T47D (cell line): Measurements from ENCODE around the gene BCL2L15.

ENCODE experiments used
- DNase-seq, 2 experiments: peaks; one replicate each; pipeline versions ENCODE4 v3.0.0 to v3.0.0-alpha.2; 2011 to 2012; ENCODE audit warnings: low read depth in 1 of 2, low spot score in 1 of 2
- JUND ChIP-seq: IDR thresholded peaks from 2 replicates; pipeline ENCODE4 v1.6.1; 2012; ENCODE audit warnings: low read depth
- in situ Hi-C: cut with HindIII; loops from 2 replicates; pipeline ENCODE4 v1.10.0; 2016; ENCODE audit warnings: low sequenced_read_pairs, low pct_unique_long_range_greater_than_20kb

The BCL2L15 gene

GRCh38 chr1:113887402-113888175, at the start of gene BCL2L15:
Gene BCL2L15 (minus strand): TSS chr1:113887581. CDS start chr1:113887375, 206 bp downstream.
- in situ Hi-C loops, result no loop called here
- DNase-seq, result no peak
- no peak for TF ChIP-seq JUND

GRCh38 chr1:113937146-113937545, 49.8 kb upstream of the BCL2L15 start:
- in situ Hi-C loops, result no loop called here
- TF ChIP-seq JUND, result no peak
- DNase-seq, result no peak

- in situ Hi-C loops, result no loop called here
- DNase-seq, result no peak
- TF ChIP-seq JUND, result no peak
Measured at GRCh38 chr1:113935970-113936369, 48.6 kb upstream of the BCL2L15 start.

GRCh38 chr1:113935176-113935575, 47.8 kb upstream of the BCL2L15 start:
- in situ Hi-C loops, result no loop called here
- no peak for DNase-seq
- TF ChIP-seq JUND, result no peak

- TF ChIP-seq JUND, result no peak
- in situ Hi-C loops, result no loop called here
- no peak for DNase-seq
Measured at GRCh38 chr1:113934511-113935055, 47.2 kb upstream of the BCL2L15 start.

GRCh38 chr1:113934006-113934405, 46.6 kb upstream of the BCL2L15 start:
- in situ Hi-C loops, result no loop called here
- no peak for TF ChIP-seq JUND
- no peak for DNase-seq

DNA sequence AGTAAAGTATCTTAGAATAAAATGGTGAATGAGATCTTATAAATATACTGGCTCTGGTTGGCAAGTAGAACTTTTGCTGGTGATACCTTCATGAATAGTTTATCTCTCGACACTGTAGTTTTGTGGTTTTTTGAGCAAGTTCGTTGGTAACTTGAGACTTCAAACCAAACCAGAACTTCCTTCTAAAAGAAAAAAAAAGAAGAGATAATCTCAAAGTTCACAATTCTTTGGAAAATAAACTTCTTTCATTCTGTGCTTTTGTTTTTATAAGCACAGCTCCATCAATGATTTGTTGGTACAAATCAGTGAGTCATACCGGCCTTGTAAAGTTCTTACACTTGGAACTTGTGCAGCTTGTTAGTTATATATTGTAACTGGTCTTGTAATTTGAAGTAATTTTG, 44.1 kb upstream of the BCL2L15 start:
- in situ Hi-C loops, result no loop called here
- TF ChIP-seq JUND, result no peak
- DNase-seq, result no peak

GRCh38 chr1:113930499-113931161, 43.2 kb upstream of the BCL2L15 start:
- DNase-seq, result peak in 1 of 2 experiments; percentile 29
- in situ Hi-C loops, result no loop called here
- no peak for TF ChIP-seq JUND

DNA sequence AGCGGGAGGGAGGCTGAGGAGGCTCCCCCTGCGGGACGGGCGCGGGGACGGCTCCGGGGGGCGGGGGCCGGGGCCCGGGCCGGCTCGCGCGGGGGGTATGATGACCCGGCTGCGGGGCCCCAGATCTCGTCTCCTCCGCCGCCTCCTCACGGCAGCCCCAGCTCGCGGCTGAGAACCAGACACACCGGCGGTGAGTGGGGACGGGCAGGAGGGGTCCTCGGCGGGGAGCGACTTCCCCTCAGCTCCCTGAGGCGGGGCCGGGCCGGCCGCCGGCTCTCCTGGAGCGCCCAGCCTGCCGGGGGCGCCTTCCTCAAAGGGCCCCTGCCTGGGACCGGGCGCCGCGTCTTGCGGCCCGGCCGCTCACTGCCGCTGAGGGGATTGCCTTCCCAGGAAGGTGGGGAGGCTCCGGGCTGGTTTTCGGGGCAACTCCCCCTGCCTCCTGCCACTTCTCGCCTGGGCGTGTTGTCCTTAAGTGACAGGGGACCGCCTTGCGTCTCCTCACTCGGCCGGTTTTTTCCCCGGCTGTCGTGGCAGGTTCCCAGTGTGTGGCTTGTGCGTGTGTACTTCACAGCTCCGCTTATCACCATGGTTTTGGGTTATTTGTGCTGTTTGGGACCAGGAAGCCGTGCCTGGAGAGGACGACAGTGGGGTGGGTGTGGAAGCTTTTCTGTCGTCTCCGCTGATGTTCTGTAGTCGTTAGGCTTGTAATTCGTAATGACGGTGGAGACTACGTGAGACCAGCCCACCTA, 42.5 kb upstream of the BCL2L15 start:
- DNase-seq, result peak; percentile 26 to 65
- in situ Hi-C loops, result no loop called here
- no peak for TF ChIP-seq JUND

- TF ChIP-seq JUND, result no peak
- peak; percentile 52 to 86 for DNase-seq
- in situ Hi-C loops, result no loop called here
Measured at GRCh38 chr1:113928941-113929749, 41.8 kb upstream of the BCL2L15 start, which contains the start of gene HIPK1. Gene HIPK1 (plus strand): TSS chr1:113929324.

DNA sequence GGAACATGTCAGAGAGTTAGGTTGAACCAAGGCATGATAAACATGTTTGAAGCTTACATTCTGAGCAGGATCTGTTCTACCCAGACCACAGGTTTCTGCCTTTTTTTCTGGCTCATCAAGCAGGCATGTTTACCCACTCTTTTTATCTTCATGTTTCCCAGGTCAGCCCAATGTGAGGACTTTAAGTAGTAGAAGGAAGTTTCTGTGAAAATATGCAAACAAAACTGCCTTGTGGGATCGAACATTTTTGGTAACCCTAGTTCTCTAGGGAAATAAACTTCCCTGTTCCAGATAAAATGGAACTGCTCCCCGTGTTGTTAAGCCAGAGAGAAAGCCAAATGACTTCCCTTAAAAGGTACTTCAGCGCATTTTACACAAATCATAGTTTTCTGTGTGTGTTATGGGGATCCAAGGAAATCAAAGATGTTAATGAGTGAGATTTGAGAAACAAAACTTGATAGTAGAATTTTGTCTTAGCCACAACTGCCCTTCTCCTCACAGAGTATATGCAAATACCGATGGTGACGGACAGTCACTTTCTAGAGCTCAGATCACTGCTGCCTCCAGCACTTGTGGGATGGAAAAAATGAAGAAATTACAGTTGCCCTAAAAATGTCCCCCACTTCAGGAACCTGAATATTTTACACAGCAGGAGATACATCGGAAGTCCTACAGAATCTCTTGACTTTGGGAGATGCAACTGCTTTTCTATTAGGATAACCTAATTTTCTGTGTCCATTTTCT, 41.0 kb upstream of the BCL2L15 start:
- no peak for DNase-seq
- in situ Hi-C loops, result no loop called here
- no peak for TF ChIP-seq JUND
